Breast epithelium (tissue), 4 donors: ENCODE data around the gene CGN. TPM values are rescaled to one million over a fixed set of nuclear protein-coding genes. Genes with fewer than 3 reads are reported as not detected.

Source experiments
- DNase-seq, 2 donors: peaks; one replicate each; pipeline ENCODE4 v3.0.0-alpha.2; 2019; ENCODE audit warnings: low spot score in 2 of 2
- H3K27ac ChIP-seq, 2 donors: fragments of 200-600 bp; sonication (generic) in 1 of 2; one replicate each; pipeline ENCODE4 v1.5.1; 2016 to 2019; ENCODE audit warnings: mild to moderate bottlenecking in 1 of 2
- H3K27me3 ChIP-seq, 2 donors: fragments of 200-600 bp; sonication (generic) in 1 of 2; one replicate each; pipeline versions ENCODE4 v1.5.1 to v1.6.0; 2017 to 2019; ENCODE audit warnings: control low read depth in 1 of 2, mild to moderate bottlenecking in 1 of 2
- H3K36me3 ChIP-seq: fragments of 200-600 bp; one replicate; pipeline ENCODE4 v1.5.1; 2019
- H3K4me1 ChIP-seq, 2 donors: fragments of 200-600 bp; sonication (generic); one replicate each; pipeline ENCODE4 v1.5.1; 2016 to 2019; ENCODE audit warnings: control low read depth in 1 of 2
- H3K4me3 ChIP-seq, 3 donors: fragments of 200-600 bp; sonication (generic); 1 replicate in 2 of 3; 2 replicates in 1 of 3; pipeline ENCODE4 v1.5.1; 2016 to 2019; ENCODE audit warnings: mild to moderate bottlenecking in 3 of 3, moderate library complexity in 2 of 3
- H3K9me3 ChIP-seq, 2 donors: fragments of 200-600 bp; sonication (generic) in 1 of 2; one replicate each; pipeline ENCODE4 v1.5.1; 2016 to 2019; ENCODE audit warnings: control low read depth in 1 of 2
- CTCF ChIP-seq, 3 donors: fragments of 450-650 bp; IDR thresholded peaks; one replicate each; pipeline ENCODE4 v1.5.1; 2016 to 2017; ENCODE audit warnings: antibody characterized with exemption in 3 of 3, mild to moderate bottlenecking in 3 of 3, moderate library complexity in 3 of 3
- POLR2A ChIP-seq: fragments of 450-650 bp; IDR thresholded peaks from one replicate; pipeline ENCODE4 v1.6.1; 2016; ENCODE audit warnings: antibody characterized with exemption, mild to moderate bottlenecking, moderate library complexity
- POLR2AphosphoS5 ChIP-seq, 3 donors: sonication (generic); formaldehyde crosslinking; IDR thresholded peaks; one replicate each; pipeline ENCODE4 v1.6.1; 2017; ENCODE audit warnings: antibody characterized with exemption in 3 of 3
- intact Hi-C: fragments of 100-400 bp; cut with DNase I; formaldehyde crosslinking; loops from one replicate; pipeline ENCODE4 v1.15.1; 2023; ENCODE audit warnings: low total_unique reads
- total RNA-seq, 3 donors: library from RNA; depleted of rRNA; stranded (reverse); fragments of >200 nt; gene quantifications; one replicate each; pipeline ENCODE4 v1.1.0, GENCODE V29; 2016

The CGN gene
- total RNA-seq, 3 donors from 2014 or later: 0.16 to 28.1 (median 13.4) TPM

GRCh38 chr1:151502035-151502700, 9.0 kb upstream of the CGN start:
- Histone ChIP-seq H3K27ac (no peak overlapping the region), H3K4me3 (no peak overlapping the region), H3K4me1 (no peaks in the 10 kb centered on the region), H3K27me3 (no peaks in the 10 kb centered on the region), H3K9me3 (no peaks in the 10 kb centered on the region), H3K36me3 (no peaks in the 10 kb centered on the region)
- intact Hi-C loops: no loop called here
- TF ChIP-seq CTCF (IDR thresholded peaks at IDR 0.05) (no peak), POLR2AphosphoS5 (IDR thresholded peaks at IDR 0.05) (no peak), POLR2A (no peak)
- DNase-seq: no peak

GRCh38 chr1:151502859-151503780, 8.1 kb upstream of the CGN start:
- H3K36me3 ChIP-seq: no peaks in the 10 kb centered on the region
- no peak for TF ChIP-seq CTCF (IDR thresholded peaks at IDR 0.05)
- TF ChIP-seq POLR2AphosphoS5 (IDR thresholded peaks at IDR 0.05): no peak
- no peak for TF ChIP-seq POLR2A
- no peaks in the 10 kb centered on the region for H3K9me3 ChIP-seq
- no peak overlapping the region for H3K27ac ChIP-seq
- no peaks in the 10 kb centered on the region for H3K27me3 ChIP-seq
- no peak overlapping the region for H3K4me3 ChIP-seq
- no peaks in the 10 kb centered on the region for H3K4me1 ChIP-seq
- intact Hi-C loops: no loop called here
- DNase-seq: no peak

GRCh38 chr1:151504252-151504651, 6.9 kb upstream of the CGN start:
- intact Hi-C loops: no loop called here
- TF ChIP-seq CTCF (IDR thresholded peaks at IDR 0.05) (no peak), POLR2A (no peak), POLR2AphosphoS5 (IDR thresholded peaks at IDR 0.05) (no peak)
- DNase-seq: no peak
- Histone ChIP-seq H3K36me3 (no peaks in the 10 kb centered on the region), H3K9me3 (no peaks in the 10 kb centered on the region), H3K27ac (no peak overlapping the region), H3K27me3 (no peaks in the 10 kb centered on the region), H3K4me1 (no peaks in the 10 kb centered on the region), H3K4me3 (no peak overlapping the region)

- intact Hi-C loops: no loop called here
- H3K9me3 ChIP-seq: no peaks in the 10 kb centered on the region
Measured at GRCh38 chr1:151504759-151505158, 6.4 kb upstream of the CGN start.

More at GRCh38 chr1:151504759-151505158, 6.4 kb upstream of the CGN start:
- Histone ChIP-seq H3K4me1 (no peaks in the 10 kb centered on the region), H3K4me3 (no peak overlapping the region), H3K36me3 (no peaks in the 10 kb centered on the region), H3K27me3 (no peaks in the 10 kb centered on the region), H3K27ac (no peak overlapping the region)
- DNase-seq: no peak
- TF ChIP-seq CTCF (IDR thresholded peaks at IDR 0.05) (no peak), POLR2AphosphoS5 (IDR thresholded peaks at IDR 0.05) (no peak), POLR2A (no peak)
